EH (cell line): ENCODE measurements around the gene DNAH5.

Experiments
- DNase-seq: peaks from one replicate; pipeline ENCODE4 v3.0.0-alpha.2; 2015; ENCODE audit warnings: low read depth

The DNAH5 gene

DNA sequence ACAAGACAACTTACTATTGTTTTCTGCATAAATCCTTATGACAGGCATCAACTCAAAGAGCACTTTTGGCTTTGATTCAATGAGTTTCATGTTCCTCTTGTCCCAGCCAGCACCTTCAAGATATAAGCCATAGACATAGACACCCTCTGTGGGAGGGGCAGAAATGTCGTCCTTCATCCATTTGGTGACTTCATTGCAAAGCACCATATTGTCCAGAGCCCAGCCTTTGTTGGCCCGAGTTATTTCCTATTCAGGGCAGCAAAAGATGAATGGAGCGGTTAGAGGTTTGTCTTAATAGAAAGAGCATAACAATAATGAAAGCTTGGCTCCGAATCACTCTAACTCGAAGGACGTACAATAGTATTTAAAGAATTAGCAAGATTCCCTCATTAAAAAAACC lies 243.9 kb downstream of the DNAH5 start:
- no peak for DNase-seq

DNA sequence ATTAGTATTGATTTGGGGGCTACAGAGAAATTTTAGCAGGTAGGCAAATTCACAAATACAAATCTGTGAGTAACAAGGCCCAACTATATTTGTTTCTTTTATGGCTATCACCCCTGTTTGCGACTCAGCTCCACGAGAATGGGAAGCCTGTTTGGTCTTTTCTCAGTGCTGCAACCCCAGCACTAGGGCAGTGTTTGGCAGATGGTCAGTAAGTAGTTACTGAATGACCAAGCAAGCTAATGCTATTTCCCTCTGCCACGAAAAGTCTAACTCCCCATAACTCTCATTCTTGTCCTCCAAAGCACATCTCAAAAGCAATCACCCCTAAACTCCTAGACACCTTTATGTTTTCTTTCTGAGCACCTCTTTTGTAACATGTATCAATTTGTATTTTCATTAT lies 245.6 kb downstream of the DNAH5 start:
- no peak for DNase-seq

DNA sequence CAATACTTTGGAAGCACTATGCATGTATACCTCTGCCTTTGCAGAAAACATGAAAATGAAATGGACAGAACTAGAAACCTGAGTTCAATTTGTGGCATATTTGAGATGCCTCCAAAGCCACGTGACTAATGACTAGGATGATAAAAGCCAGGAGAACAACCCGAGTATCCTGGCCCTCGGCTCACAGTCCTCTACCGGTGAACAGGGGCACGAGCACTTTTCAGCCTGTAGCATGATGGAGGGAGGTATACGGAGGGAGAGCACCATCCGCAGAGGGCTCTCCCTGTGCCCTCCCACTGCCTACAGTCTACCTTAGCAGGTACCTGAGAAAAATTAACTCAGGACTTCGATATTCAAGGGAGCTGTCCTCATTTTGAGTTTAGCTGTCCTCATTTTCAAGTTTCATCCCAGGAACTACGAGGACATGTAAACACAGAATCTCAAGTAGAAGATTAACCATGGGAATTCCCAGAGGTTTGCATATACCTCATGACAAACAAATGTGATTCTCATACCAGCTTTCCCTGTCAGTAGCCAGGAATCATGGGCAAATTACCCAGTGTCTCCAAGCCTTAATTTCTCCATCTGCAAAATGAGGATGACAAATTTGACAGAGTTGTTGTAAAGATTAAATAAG lies 249.3 kb downstream of the DNAH5 start:
- no peak for DNase-seq

DNA sequence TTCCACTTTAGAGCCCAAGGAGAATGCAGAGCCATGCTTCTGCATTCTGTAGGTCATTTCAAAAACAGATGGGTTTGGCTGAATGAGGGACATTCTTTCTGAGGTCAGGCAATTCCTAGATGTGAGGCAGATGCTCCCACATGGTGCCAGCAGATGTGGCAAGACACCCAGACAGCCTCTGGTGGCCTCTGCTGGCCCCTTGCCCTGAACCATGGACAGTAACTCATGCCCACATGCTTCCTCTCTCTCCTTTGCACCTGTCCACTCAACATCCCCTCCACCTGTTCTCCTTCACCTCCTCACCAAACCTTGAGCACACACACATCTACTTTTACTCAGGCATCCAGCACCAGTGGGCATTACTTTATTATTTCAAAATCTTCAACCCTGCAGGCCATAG lies 252.3 kb downstream of the DNAH5 start:
- DNase-seq = no peak

DNA sequence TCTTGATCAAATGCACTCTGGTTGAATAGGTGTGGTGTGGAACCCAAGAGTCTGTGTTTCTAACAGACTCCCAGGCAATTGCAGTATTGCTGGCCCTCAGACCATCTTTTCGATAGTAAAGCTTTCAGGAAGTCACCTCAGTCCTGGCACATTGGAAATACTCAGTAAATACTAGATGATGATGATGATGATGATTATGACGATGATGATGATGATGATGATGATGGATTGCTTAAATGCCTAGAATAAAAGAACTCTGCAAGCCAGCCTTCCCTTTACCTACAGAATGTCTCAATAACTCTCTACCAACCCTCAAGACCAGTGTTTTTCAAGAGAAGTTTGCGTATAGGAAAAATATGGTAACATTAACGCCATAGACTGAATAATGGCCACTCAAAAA lies 268.0 kb downstream of the DNAH5 start:
- DNase-seq = no peak

DNA sequence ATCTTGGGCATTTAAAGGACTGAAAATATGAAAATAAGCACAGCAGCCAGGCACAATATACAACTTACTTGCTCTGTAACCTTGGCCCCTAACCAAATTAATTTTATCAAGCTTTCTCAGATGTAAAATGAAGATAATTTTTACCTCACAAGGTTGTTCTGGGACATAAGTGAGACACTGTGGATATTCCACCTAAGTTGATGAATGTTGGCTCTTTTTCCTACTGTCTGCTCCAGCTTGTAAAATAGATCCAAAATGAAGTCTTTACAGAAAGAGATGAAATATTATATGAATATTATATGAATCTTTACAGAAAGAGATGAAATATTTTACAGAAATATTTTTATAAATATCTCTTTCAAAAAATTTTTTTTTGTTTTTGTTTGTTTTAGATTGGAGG lies 270.1 kb downstream of the DNAH5 start:
- DNase-seq = no peak

DNA sequence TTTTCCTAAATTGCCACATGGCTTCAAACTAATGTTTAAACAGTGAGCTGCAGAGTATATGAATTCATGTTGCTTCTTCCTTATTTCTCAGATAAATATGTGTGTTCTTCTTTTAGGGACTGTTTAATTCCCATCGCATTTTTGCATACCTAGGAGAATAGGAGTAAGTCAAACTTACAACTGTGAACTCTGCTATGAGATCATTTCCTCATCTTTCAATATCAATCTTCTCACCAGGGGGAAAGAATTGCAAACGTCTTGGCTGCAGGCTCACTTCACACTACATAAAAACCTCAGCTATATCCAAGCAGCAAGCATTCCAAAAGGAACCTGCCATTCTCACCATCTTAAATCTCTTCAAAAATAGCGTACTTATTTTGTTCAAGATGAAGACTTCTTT lies 271.0 kb downstream of the DNAH5 start:
- no peak for DNase-seq

DNA sequence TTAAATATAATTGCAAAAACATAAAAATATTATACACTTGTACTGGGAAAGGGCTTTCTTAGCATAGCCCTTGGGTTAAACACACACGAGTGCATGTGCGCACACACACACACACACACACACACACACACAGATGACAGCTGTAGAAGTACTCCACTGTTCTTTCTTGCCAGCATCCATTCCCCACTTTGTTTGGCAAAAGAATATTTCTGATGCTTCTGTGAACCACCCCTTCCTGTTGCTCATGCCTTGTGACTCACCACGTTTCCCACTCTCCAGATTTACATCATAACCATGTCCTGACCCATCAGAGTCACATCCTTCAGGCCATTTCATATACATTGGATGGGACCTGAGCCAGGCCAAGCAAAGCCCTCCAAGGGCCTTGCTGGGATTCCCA lies 280.1 kb downstream of the DNAH5 start:
- peak; percentile 91 for DNase-seq

DNA sequence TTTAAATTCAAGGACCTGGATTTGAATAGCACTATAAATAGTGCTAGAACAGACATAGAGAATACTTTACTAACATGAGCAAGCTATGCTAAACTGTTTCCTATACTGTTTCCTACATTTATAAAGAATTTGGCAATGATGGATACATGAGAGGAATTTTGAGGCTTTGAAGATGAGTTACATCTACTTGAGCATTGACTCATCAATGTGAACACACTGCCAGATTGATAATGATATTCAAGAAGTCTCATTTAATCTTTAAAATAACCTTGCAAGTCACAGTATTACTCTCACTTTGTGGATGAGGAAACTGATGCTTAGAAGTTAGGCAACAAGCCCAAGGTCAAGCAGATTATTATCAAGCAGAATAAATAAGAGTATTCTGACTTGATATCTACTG lies 281.9 kb downstream of the DNAH5 start:
- peak; percentile 39 for DNase-seq

DNA sequence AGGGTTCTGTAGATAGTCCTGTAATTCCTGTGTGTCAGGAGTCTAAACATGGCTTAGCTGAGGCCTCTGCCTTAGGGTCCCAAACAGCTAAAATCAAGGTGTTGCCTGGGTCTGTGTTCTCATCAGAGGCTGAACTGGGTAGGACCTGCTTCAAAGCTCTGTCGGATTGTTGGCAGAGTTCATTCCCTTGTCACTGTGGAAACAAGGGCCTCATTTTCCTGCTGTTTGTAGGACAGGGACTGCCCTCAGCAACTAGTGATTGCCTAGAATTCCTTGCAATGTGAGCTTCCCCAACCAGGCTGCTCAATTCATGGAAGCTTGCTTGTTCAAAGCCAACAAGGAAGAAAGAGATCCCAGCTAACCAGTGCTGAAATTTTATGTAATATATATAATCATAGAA lies 283.2 kb downstream of the DNAH5 start:
- no peak for DNase-seq

DNA sequence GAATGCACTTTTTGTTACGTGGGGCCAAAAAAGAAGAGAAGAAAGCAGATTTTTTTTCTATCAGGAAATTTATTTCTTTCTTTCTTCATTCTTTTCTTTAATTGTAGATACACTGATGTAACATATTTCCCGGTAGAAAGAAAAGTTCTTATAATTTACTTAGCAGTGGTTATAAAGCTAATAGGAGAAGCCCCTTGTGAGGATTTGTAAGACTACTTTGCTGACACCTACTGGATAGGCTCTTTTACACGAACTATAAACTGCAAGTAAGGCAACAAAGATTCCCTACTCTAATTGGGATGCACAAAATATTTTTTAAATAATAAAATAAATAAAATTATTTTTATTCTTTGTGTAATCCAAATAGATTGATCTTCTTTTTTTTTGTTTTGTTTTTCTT lies 284.4 kb downstream of the DNAH5 start:
- DNase-seq = peak; percentile 26

DNA sequence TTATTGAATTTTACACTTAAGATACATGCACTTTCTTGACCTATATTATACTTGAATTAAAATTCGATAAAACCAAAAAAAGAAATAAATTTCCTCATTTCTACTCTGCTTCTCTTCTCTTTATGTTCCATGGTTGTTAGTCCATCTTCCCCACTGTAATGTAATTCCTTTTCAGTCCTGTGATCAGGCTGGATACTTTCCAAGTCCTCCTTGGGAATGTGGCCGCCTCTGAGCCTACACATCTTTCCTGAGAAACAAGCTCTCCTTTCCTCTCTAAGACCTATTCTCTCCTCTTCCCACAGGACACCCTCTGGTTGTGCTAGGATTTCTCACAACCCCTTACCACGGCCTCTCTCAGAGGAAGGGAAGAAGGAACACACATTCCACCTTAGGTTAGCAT lies 285.1 kb downstream of the DNAH5 start:
- peak; percentile 25 for DNase-seq

DNA sequence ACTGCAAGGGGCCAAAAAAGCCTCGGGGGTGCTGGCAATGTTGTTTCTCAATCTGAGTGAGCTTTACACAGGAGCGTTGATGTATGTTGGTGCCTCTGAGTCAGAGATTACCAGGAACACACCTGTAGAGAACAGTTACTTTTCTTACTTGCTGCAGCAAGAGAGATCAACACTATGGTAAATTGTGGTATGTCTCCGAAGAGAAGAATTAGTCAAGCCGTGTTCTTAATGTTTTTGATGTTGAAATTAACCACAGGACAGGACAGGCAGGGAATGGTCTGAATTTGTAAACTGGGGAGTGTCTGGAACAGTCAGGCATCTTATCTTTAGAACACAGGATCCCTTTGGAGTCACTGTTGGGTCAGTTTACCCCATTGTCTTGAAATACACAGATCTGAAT lies 285.7 kb downstream of the DNAH5 start:
- no peak for DNase-seq

DNA sequence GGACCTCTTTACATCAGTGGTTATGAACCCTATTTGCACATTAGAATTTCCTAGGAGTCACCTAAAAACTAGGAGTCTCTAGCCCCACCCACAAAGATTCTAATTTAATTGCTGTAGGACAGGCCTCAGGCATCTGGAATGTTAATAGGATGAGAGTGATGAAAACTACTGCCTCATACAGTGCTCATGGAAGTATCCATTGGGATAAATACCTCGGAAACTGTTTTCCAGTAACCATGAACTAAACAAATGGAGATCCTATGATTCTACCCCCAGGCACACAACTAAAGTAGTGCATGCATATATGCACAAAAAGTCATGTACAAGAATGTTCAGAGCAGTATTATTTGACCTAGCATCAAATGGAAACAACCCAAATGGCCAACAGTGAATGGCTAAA lies 286.3 kb downstream of the DNAH5 start:
- peak; percentile 2 for DNase-seq

DNA sequence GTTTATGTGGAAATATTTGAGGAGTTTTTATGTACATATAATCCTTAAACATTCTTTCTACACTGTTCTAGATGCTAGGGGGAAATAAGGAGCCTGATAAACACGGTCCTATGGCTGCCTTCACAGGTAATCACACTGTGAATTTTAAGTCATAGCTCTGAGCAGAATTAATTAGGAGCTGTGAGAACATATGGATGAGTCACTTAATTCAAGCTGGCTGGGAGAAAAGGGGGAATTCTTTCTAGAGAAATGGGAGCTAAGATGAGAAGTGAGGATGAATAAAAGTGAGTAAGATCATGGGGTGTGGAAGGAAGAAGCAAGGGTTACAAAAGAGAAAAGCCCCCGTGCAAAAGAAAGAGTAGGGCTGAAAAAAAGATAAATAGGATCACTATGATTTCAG lies 290.8 kb downstream of the DNAH5 start:
- DNase-seq = no peak

DNA sequence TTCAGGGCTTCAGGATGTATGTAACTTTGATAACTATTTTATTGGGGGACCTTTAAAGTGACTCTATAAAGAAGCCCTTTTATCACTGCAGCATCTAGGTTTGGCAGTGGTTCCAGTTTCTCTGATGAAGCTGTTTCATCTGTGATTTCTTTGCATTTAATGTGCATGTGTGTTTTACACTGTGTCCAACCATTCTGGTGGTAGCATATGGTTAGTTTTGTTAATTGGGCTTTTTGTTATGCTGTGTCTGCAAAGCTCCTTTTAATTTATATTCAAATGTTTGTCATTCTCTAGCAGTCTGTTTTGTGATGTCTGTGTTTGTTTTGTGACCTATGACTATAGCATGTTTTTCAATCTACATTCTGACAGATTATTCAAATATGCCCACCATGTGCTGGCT lies 294.8 kb downstream of the DNAH5 start:
- DNase-seq = no peak

DNA sequence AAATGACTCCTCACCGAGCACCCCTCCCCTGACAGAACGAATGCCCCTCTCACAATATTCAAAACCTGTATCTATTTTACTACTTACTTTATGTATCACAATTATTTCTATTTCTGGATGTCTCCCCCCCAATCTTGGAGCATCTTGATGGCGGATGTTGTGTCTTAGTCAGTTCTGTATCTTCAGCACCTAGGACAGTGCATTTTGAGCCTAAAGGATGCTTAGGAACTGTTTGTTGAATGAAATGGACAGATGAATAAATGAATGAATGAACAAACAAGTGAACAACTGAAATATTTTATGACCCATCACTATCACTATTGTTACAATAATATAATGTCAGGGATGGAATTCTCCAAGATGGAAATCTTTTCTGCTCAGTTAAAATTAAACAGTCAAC lies 295.7 kb downstream of the DNAH5 start:
- DNase-seq = no peak

DNA sequence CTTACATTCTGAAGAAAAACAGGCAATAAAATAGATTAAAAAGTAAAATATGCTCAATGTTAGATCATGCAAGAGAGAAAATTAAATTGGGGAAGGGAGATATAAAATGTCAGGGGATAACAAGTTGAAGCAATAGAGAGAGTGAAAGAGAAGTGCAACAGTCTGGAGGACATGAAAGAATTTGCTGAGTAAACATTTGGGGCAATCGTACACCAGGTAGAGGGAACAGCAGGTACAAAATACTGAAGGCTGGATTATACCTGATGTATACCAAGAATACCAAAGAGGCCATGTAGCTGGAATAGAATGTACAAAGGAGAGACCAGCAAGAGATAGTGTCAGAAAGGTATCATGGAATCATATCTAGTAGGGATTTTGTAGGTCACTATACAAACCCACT lies 300.8 kb downstream of the DNAH5 start:
- no peak for DNase-seq

DNA sequence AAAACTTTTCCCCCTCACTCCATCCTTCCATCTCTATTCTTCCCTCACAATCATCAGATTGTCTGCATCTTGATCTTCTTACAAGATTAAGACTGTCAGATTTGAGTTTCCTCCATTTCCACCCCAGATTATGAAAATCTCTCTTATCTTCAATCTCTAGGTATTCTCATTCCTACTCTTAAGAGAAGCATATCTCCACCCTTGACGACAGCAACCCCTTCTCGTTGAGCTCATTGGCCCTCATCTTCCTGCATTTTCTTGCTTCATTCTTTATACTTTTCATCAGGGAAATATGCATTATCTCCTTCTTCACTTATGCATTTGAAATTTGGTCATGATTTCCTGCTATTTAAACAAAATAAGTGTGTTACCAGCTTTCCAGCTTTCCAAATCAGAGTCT lies 301.3 kb downstream of the DNAH5 start:
- DNase-seq = no peak
